Nephron progenitor cell (in vitro differentiated cells): ENCODE results near the gene ATP8B1.

Experiments
- DNase-seq: peaks from one replicate; pipeline ENCODE4 v3.0.0; 2021
- H3K27ac Mint-ChIP-seq: 2 replicates; pipeline ENCODE4 v1.8.0; 2021; ENCODE audit warnings: mild to moderate bottlenecking, moderate library complexity, mixed read lengths
- H3K27me3 Mint-ChIP-seq: 2 replicates; pipeline ENCODE4 v1.8.0; 2021; ENCODE audit warnings: mild to moderate bottlenecking, low read depth, mixed read lengths; ENCODE audit not compliant: poor library complexity
- H3K36me3 Mint-ChIP-seq: 2 replicates; pipeline ENCODE4 v1.8.0; 2021; ENCODE audit warnings: low read depth, mixed read lengths
- H3K4me1 Mint-ChIP-seq: 2 replicates; pipeline ENCODE4 v1.8.0; 2021; ENCODE audit warnings: mixed read lengths
- H3K4me3 Mint-ChIP-seq: 2 replicates; pipeline ENCODE4 v1.8.0; 2021; ENCODE audit warnings: mild to moderate bottlenecking, moderate library complexity, mixed read lengths
- H3K9me3 Mint-ChIP-seq: 2 replicates; pipeline ENCODE4 v1.8.0; 2021; ENCODE audit warnings: mild to moderate bottlenecking, moderate library complexity, mixed read lengths
- TF ChIP-seq, protein P1 (sequence below): fragments of 200-600 bp; sonication (generic); IDR thresholded peaks from 2 replicates; pipeline ENCODE4 v1.5.0; 2021; ENCODE audit warnings: antibody characterized with exemption

The ATP8B1 gene

DNA sequence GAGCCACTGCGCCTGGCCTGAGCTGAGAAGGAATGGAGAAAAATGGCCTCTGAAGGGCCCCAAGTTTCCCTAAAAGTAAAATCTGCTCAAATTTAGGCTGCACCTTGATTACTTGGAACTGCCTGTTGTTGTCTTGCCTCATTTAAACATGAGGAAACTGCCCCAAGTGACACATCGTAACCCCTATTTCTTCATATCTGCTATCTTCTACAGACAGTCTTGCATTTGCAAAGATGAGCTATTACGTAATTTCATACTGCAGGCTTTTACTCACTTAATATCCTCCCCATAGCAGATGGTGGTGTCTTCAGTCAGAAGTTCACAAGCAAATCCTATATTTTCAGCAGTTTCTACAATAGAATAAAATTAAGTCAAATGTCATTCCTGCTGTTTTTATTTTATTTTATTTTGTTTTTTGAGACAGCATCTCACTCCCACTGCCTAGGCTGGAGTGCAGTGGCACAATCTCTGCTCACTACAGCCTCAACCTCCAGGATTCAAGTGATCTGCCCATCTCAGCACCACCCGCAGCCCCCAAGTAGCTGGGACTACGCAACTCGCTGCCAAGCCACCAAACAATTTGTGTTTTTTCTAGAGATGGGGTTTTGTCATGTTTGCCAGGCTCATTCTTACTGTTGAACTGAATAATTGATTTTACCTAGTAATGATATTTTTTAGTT lies 136.2 kb downstream of the ATP8B1 start:
- H3K4me3 Mint-ChIP-seq, result no peak overlapping the region

DNA sequence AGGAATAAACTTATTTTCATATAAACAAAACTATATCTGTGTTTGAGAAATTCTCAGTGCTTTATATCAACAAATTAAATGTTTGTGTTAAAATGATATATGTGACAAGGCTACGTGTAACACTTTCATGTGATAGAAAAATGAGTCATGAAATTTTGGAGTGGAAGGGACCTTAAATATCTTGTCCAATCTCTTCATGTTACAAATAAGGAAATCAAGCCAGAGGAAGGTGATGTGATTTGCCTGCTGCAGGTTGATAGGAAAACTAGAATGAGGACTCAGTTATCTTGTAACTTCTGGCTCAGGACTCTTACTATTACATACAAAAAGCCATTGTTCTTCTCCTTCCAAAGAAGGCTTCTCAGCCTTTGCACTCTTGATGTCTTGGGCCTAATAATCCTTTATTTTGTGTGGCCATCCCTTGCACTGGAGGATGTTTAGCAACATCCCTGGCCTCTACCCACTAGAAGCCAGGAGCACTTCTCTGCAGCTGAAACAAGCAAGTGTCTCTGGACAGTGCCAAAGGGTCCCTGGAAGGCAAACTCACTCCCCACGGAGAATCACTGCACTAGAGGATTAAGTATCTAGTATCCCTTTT lies 138.4 kb downstream of the ATP8B1 start:
- Mint-ChIP-seq H3K36me3 (no peaks in the 10 kb centered on the region), H3K27ac (peak overlapping the region; percentile 13), H3K9me3 (no peaks in the 10 kb centered on the region), H3K4me1 (peaks cover 5% of the 10 kb centered on the region), H3K4me3 (no peak overlapping the region), H3K27me3 (peaks cover 3% of the 10 kb centered on the region)
- no peak for DNase-seq
- TF ChIP-seq, protein P1, sequence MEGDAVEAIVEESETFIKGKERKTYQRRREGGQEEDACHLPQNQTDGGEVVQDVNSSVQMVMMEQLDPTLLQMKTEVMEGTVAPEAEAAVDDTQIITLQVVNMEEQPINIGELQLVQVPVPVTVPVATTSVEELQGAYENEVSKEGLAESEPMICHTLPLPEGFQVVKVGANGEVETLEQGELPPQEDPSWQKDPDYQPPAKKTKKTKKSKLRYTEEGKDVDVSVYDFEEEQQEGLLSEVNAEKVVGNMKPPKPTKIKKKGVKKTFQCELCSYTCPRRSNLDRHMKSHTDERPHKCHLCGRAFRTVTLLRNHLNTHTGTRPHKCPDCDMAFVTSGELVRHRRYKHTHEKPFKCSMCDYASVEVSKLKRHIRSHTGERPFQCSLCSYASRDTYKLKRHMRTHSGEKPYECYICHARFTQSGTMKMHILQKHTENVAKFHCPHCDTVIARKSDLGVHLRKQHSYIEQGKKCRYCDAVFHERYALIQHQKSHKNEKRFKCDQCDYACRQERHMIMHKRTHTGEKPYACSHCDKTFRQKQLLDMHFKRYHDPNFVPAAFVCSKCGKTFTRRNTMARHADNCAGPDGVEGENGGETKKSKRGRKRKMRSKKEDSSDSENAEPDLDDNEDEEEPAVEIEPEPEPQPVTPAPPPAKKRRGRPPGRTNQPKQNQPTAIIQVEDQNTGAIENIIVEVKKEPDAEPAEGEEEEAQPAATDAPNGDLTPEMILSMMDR, result no peak

More for the DNA sequence above, 136.2 kb downstream of the ATP8B1 start:
- Mint-ChIP-seq H3K27me3 (peaks cover 3% of the 10 kb centered on the region), H3K27ac (no peak overlapping the region), H3K36me3 (peaks cover under 1% of the 10 kb centered on the region), H3K4me1 (peaks cover 5% of the 10 kb centered on the region), H3K9me3 (peaks cover 9% of the 10 kb centered on the region)
- TF ChIP-seq, protein P1, result no peak
- DNase-seq, result no peak

DNA sequence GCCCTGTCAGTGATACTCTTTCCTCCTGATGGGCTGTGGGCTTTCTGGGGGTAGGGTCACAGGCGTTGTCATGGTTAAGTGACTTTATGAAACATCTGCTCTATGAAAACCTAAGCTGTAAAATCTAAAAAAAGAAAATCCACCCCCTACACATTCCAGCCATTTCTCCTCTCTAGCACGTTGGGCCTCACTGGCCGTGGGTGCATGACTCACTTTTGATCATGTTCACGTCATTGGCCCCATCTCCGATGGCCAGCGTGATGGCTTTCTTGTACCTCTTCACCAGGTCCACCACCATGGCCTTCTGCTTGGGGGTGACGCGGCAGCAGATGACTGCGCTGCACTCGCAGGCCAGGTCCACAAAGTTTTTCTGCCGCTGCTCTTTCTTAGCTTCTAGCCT lies 142.2 kb downstream of the ATP8B1 start:
- Mint-ChIP-seq H3K9me3 (no peaks in the 10 kb centered on the region), H3K27ac (no peak overlapping the region), H3K36me3 (no peaks in the 10 kb centered on the region), H3K4me3 (no peak overlapping the region), H3K27me3 (peaks cover 3% of the 10 kb centered on the region), H3K4me1 (no peaks in the 10 kb centered on the region)
- no peak for DNase-seq
- TF ChIP-seq, protein P1, result no peak

DNA sequence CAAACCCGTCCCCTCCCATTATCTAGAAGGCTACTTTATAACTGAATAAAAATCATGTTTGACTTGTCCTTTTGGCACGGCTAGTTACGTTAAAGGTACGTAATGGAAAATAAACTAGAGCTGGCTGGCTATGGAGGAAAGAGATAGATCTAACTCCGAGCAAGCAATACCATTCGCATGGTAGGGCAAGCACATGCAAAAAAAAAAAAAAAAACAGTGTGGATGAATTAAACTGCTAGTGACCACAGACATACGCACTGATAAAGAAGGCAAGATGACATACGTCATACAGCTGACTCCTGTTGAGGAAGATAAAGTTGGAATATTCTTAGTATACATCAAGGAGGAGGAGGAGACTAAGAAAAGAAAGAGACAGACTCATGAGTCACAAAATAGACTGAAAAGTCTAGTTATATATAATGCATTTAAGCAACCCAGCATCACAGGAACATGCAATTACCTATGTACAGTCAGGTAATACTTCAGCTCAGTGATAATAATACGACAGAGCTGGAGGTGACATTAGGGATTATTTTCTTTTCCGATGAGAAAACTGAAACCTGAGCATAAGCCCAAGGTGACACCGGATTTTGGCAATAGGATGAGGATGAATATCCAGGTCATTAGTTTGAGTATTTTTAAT lies 143.5 kb downstream of the ATP8B1 start:
- Mint-ChIP-seq H3K4me1 (no peaks in the 10 kb centered on the region), H3K27ac (no peak overlapping the region), H3K4me3 (no peak overlapping the region), H3K36me3 (peaks cover 14% of the 10 kb centered on the region), H3K9me3 (peaks cover 13% of the 10 kb centered on the region), H3K27me3 (peaks cover 3% of the 10 kb centered on the region)
- TF ChIP-seq, protein P1, result no peak
- DNase-seq, result no peak

DNA sequence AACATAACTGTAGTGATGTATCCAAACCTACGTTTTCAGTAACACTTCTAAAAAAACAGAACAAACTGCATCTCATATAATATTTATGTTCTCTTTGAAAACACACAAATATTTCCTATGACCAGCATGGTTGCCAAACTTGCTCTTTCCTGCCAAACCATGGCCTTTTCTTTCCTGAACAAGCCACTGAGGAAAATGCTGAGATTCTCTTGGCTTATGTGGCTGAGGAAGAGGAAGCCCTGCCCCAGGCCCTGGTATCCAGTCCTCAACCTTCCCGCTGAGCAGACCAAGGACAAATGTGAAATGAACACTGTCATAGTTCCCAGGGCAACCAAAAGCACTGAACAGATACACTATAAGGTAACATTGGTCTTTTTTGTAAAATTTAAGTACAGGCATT lies 145.6 kb downstream of the ATP8B1 start:
- no peak overlapping the region for H3K27ac Mint-ChIP-seq
- H3K4me3 Mint-ChIP-seq, result no peak overlapping the region
- H3K27me3 Mint-ChIP-seq, result no peaks in the 10 kb centered on the region
- peaks cover 14% of the 10 kb centered on the region for H3K36me3 Mint-ChIP-seq
- H3K4me1 Mint-ChIP-seq, result no peaks in the 10 kb centered on the region
- DNase-seq, result no peak
- TF ChIP-seq, protein P1, result no peak
- peaks cover 21% of the 10 kb centered on the region for H3K9me3 Mint-ChIP-seq
